Hepatocyte (in vitro differentiated cells): Measurements from ENCODE around the gene NENF.

Experiments used
- EZH2 ChIP-seq: fragments of 200-600 bp; sonication (generic); IDR thresholded peaks from 2 replicates; pipeline ENCODE4 v1.6.1; 2016; ENCODE audit warnings: antibody characterized with exemption, mild to moderate bottlenecking, borderline replicate concordance
- TF ChIP-seq, protein P1 (sequence below): fragments of 200-600 bp; sonication (generic); IDR thresholded peaks from 2 replicates; pipeline ENCODE4 v1.5.1; 2016; ENCODE audit warnings: antibody characterized with exemption, mild to moderate bottlenecking; ENCODE audit not compliant: poor library complexity

DNA sequence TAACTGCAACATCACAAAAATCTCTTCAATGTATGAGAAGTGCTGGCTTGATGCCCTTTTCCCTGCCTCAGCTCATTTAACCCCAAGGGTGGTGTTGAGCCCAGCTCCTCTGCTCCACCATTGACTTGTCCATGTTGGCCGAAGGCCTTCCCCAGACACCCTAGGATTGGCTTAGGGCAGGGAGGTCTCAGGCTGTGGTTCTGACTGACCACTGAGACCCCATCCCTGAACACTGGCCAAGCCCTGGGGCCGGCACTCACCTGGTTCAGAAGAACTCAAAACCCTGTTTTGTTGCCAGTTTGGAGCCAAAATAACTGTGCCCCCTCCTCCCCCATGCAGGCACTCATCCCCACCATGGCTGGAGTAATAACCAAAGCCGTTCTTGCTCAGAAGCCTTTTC is 38.6 kb downstream of the NENF start:
- TF ChIP-seq EZH2: no peak
- TF ChIP-seq, protein P1, sequence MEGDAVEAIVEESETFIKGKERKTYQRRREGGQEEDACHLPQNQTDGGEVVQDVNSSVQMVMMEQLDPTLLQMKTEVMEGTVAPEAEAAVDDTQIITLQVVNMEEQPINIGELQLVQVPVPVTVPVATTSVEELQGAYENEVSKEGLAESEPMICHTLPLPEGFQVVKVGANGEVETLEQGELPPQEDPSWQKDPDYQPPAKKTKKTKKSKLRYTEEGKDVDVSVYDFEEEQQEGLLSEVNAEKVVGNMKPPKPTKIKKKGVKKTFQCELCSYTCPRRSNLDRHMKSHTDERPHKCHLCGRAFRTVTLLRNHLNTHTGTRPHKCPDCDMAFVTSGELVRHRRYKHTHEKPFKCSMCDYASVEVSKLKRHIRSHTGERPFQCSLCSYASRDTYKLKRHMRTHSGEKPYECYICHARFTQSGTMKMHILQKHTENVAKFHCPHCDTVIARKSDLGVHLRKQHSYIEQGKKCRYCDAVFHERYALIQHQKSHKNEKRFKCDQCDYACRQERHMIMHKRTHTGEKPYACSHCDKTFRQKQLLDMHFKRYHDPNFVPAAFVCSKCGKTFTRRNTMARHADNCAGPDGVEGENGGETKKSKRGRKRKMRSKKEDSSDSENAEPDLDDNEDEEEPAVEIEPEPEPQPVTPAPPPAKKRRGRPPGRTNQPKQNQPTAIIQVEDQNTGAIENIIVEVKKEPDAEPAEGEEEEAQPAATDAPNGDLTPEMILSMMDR: no peak
